ENCODE results near the gene ACOX3.
A peak's percentile ranks its signal among the peaks of the same experiment; 100 is the strongest.

Gene ACOX3

DNA sequence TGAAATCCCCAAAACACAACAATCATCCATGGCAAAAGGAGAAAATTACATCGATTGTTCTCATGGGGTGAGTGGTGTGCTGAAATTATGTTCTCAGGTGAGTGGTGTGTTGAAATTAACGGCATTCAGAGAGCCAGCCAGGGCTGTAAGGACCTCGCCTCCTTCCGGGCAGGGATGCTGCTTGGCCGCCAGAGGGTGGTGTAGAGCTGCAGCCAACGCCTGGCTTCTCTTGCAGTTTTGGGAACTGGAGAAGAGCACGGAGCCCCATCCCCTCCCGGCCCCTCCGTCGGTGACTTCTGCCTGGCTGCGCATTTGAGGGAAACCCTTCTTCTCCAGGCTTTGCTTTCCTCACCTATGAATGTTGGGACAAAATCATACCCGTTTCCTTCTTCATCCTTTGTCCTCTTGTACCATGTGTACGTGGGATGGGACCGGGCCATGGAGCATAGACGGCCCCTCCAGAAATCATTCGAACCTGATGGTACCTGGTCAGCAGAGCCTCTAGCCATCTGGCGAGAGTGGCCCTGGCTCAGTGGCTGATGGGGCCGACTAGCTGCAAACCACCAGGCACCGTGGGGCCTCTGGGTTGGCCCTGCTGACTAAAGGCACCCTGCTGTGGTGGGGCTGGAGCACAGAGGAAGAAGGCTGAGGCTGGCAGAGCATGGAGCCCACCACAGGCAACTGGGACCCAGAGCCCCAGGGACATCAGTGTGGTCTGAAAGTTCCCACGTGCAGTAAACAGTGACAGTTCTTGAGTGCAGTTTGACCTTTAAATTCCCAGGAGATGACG is 28.4 kb upstream of the ACOX3 start:
- DNase-seq (ENCODE audit: low read depth in 2 of 2): peak in 1 of 2 donors; percentile 5

DNA sequence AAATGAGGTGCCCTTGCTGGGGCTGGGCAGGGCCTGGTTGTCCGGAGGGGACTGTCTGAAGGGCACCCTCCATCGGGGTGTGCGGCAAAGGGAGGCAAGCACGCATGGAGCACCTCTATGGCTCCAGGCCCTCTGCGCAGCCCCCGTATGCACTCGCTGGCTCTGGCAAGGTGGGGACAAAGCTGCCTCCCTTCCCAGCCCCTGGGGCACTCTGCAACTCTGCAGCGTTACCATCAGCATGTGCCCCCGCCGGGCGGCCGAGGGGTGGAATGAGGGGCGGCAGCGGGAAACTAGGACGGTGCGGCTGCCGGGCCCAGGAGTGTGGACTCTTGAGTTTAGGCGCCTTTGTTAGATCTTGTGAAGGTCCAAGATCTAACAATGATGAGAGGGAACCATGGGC is 26.5 kb upstream of the ACOX3 start:
- DNase-seq (ENCODE audit: low read depth in 2 of 2): no peak

- DNase-seq (ENCODE audit: low read depth in 2 of 2): no peak
Observed at GRCh38 chr4:8465615-8466611, 25.4 kb upstream of the ACOX3 start.

- no peak for DNase-seq (ENCODE audit: low read depth in 2 of 2)
Observed at GRCh38 chr4:8464381-8464780, 23.9 kb upstream of the ACOX3 start.

DNA sequence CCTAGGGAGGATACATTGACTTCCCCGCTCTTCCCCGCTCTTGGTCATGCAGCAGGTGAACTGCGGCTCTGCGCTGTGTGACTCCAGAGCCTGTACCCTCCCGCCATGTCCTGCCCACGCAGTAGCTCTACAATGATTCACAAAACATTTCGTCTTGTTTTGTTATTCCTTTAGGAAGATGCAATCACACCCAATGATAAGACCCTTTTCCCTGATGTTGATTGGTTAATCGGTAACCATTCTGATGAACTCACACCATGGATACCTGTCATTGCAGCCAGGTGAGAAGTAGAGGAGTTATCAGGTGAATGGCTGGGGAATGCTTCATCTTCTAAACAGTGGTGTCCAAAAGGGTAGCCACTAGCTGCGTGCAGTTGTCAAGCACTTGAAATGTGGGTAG is 23.3 kb upstream of the ACOX3 start:
- DNase-seq (ENCODE audit: low read depth in 2 of 2): no peak

GRCh38 chr4:8461616-8462015 is 21.1 kb upstream of the ACOX3 start:
- DNase-seq (ENCODE audit: low read depth in 2 of 2): no peak

DNA sequence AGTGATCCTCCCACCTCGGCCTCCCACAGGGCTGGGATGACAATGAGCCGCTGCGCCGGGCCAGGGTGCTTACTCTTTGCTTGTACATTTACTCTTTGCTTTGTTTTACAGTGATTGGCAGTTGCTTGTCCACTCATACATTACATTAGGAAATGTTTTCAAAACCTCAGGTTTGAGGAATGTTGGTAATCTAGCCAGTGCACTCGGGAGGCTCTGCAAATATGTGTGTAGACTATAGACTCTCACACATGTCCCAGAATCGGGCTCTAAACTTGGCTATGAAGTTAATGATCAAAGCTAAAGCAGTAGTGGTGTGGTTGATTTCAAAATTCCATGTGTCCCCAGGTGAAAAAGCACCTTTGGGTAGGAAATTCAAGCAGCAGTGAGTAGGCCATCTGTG is 20.6 kb upstream of the ACOX3 start:
- no peak for DNase-seq (ENCODE audit: low read depth in 2 of 2)

DNA sequence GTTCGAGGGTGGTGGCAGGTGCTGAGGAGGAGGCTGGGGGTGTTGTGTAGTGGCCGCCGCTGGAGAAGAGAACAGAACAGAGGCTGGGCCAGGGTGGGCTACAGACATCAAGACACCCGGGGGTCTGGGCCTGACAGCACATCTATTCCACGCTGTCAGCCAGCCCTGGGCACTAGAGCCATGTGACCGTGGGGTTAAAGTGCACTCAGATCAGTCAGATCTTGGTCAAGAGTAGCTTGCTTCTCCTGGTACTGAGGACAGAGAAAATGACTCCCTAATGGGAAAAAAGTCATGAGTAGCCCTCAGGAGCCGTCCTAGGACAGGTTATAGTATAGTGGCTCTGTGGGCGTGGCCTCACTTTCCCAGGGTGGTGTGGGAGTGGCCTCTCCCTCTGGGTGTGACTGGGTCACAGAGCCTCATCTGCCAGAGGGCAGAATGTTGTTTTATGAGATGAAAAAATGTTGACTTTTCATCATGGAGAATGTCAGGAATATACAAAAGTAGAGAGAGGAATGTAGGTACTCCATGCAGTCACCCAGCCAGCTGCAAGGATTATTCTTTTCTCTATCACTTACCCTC is 19.4 kb upstream of the ACOX3 start:
- no peak for DNase-seq (ENCODE audit: low read depth in 2 of 2)

GRCh38 chr4:8457646-8458252 is 17.2 kb upstream of the ACOX3 start:
- no peak for DNase-seq (ENCODE audit: low read depth in 2 of 2)

GRCh38 chr4:8453957-8454356 is 13.4 kb upstream of the ACOX3 start:
- DNase-seq (ENCODE audit: low read depth in 2 of 2): no peak

GRCh38 chr4:8451440-8452182 is 11.1 kb upstream of the ACOX3 start:
- DNase-seq (ENCODE audit: low read depth in 2 of 2): no peak

- DNase-seq (ENCODE audit: low read depth in 2 of 2): no peak
Observed at GRCh38 chr4:8446122-8446521, 5.6 kb upstream of the ACOX3 start.

- no peak for DNase-seq (ENCODE audit: low read depth in 2 of 2)
Observed at GRCh38 chr4:8443801-8444200, 3.3 kb upstream of the ACOX3 start.

- no peak for DNase-seq (ENCODE audit: low read depth in 2 of 2)
Observed at GRCh38 chr4:8442596-8443358, 2.3 kb upstream of the ACOX3 start.

DNA sequence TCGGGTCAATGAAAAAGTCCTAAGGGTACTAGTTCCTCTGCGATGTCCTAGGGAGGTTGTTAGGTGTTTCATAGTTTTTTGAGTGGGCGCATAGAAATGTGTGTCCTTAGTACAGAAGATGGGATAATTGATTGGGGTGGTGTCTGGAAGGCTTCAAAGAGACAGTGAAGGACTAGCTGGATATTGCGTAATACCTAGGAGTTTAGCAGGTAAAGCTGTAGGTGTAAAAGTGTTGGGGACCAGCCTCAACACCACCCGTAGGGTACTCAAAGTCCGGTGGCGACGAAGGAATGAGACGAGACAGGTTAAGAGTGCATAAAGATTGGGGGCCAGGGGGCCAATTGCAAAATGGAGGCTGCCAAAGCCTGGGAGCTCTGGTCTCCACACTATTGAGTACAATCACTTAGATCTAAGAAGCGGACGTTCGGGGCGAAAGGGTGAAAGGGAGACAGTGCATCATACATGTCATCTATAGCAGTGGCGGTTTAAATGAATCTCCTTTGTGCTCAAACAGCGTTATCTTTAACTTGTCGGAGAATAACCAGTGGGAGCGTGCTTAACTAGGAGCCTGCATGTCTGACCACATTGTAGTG is 1.1 kb upstream of the ACOX3 start:
- DNase-seq (ENCODE audit: low read depth in 2 of 2): no peak

GRCh38 chr4:8439914-8440491 is 520 bp downstream of the ACOX3 start:
- DNase-seq (ENCODE audit: low read depth in 2 of 2): no peak

GRCh38 chr4:8439168-8439567 is 1.4 kb downstream of the ACOX3 start:
- no peak for DNase-seq (ENCODE audit: low read depth in 2 of 2)

DNA sequence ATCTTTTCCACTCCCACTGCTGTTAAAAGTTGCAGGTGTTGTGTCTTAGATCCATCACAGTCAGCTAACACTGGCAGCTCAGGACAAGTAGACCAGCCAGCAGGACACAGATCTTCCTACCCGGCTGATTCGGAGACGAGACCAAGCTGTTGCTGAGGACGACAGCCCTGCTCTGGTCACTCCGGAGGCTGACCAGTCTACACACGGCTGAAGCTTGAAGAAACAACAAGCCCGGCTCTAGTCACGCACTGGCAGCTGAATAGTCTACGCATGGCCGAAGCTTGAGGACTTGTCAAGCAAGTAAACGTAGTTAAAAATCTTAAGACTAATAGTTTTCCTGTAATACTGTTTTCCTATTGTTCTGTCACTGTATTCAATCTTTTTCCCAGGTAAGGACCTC is 1.8 kb downstream of the ACOX3 start:
- DNase-seq (ENCODE audit: low read depth in 2 of 2): no peak

DNA sequence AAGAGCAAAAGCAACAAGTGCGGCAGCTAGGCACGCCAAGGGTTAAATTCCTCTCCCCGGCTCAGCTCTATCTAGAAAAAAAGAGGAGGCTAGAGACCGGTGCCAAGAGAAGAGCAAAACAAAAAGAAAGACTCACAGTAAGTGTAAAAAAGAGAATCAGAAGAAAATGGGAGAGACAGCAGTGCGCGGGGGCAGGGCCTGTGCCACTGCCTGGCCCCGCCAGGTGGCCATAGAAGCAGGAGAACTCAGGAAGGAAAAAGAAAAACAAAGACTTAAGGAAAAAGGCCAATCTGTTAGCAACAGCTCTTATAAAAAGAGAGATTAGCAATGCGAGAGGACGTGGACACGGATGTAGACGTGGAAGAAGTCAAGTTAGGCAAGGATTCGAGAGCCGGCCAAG is 3.2 kb downstream of the ACOX3 start:
- DNase-seq (ENCODE audit: low read depth in 2 of 2): no peak

- DNase-seq (ENCODE audit: low read depth in 2 of 2): no peak
Observed at GRCh38 chr4:8435656-8436121, 4.8 kb downstream of the ACOX3 start.
